NT2/D1 (cell line): Measurements from ENCODE around the gene RPP40.
A peak's percentile ranks its signal among the peaks of the same experiment; 100 is the strongest.

Experiments
- DNase-seq: peaks from one replicate; pipeline ENCODE4 v3.0.0-alpha.2; 2011; ENCODE audit warnings: low read depth, low spot score
- H3K27me3 ChIP-seq: 2 replicates; pipeline ENCODE4 v1.6.0; 2011; ENCODE audit warnings: mild to moderate bottlenecking; ENCODE audit not compliant: insufficient read length, insufficient read depth
- H3K36me3 ChIP-seq: 2 replicates; pipeline ENCODE4 v1.6.1; 2011; ENCODE audit warnings: mild to moderate bottlenecking, low read length, mixed read lengths; ENCODE audit not compliant: insufficient read depth, insufficient read length
- H3K4me1 ChIP-seq: 2 replicates; pipeline ENCODE4 v1.5.1; 2011; ENCODE audit not compliant: insufficient read depth, insufficient read length
- H3K4me3 ChIP-seq: 2 replicates; pipeline ENCODE4 v1.5.1; 2011; ENCODE audit warnings: low read depth; ENCODE audit not compliant: insufficient read length
- H3K9ac ChIP-seq: 2 replicates; pipeline ENCODE4 v1.6.0; 2011; ENCODE audit warnings: low read depth; ENCODE audit not compliant: insufficient read length
- H3K9me3 ChIP-seq: 2 replicates; pipeline ENCODE4 v1.5.1; 2011; ENCODE audit warnings: mild to moderate bottlenecking, low read length; ENCODE audit not compliant: insufficient read depth
- SUZ12 ChIP-seq: IDR thresholded peaks from 2 replicates; pipeline ENCODE4 v1.6.1; 2011; ENCODE audit not compliant: insufficient read length, insufficient read depth; ENCODE audit errors: extremely low read depth
- YY1 ChIP-seq: IDR thresholded peaks from 2 replicates; pipeline ENCODE4 v1.6.1; 2011; ENCODE audit not compliant: insufficient read length, insufficient read depth
- ZNF274 ChIP-seq: IDR thresholded peaks from 2 replicates; pipeline ENCODE4 v1.6.1; 2011; ENCODE audit warnings: mild to moderate bottlenecking, low read depth, low read length

The RPP40 gene

GRCh38 chr6:4975506-4975905, 28.3 kb downstream of the RPP40 start:
- TF ChIP-seq ZNF274: no peak
- no peak for TF ChIP-seq YY1
- TF ChIP-seq SUZ12: no peak
- no peak overlapping the region for H3K9ac ChIP-seq
- no peak overlapping the region for H3K4me3 ChIP-seq
- H3K4me1 ChIP-seq: no peaks in the 10 kb centered on the region
- peaks cover 12% of the 10 kb centered on the region; the same call in 1 of the 2 replicates for H3K9me3 ChIP-seq
- DNase-seq: no peak
- no peaks in the 10 kb centered on the region for H3K36me3 ChIP-seq
- no peaks in the 10 kb centered on the region for H3K27me3 ChIP-seq

DNA sequence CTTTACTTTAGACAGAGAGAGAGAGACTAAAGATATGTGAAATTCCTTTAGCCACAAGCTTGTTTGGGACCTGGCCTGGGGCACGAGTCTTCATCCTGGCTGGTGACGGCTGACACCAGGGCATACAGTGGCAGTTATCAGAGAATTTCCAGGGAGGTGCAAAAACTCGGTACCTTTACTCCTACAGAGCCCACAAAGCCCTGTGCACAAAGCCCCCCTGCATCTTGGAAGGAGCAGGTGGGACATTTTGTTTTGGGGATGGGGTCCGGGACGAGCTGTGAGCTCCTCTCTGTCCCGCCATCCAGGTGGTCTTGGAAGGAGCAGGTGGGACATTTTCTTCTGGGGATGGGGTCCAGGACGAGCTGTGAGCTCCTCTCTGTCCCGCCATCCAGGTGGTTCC, 28.9 kb downstream of the RPP40 start:
- H3K27me3 ChIP-seq: no peaks in the 10 kb centered on the region
- H3K36me3 ChIP-seq: no peaks in the 10 kb centered on the region
- H3K4me1 ChIP-seq: no peaks in the 10 kb centered on the region
- peaks cover 12% of the 10 kb centered on the region; the same call in 1 of the 2 replicates for H3K9me3 ChIP-seq
- H3K9ac ChIP-seq: no peak overlapping the region
- DNase-seq: no peak
- TF ChIP-seq YY1: no peak
- no peak for TF ChIP-seq ZNF274
- TF ChIP-seq SUZ12: no peak
- H3K4me3 ChIP-seq: no peak overlapping the region

DNA sequence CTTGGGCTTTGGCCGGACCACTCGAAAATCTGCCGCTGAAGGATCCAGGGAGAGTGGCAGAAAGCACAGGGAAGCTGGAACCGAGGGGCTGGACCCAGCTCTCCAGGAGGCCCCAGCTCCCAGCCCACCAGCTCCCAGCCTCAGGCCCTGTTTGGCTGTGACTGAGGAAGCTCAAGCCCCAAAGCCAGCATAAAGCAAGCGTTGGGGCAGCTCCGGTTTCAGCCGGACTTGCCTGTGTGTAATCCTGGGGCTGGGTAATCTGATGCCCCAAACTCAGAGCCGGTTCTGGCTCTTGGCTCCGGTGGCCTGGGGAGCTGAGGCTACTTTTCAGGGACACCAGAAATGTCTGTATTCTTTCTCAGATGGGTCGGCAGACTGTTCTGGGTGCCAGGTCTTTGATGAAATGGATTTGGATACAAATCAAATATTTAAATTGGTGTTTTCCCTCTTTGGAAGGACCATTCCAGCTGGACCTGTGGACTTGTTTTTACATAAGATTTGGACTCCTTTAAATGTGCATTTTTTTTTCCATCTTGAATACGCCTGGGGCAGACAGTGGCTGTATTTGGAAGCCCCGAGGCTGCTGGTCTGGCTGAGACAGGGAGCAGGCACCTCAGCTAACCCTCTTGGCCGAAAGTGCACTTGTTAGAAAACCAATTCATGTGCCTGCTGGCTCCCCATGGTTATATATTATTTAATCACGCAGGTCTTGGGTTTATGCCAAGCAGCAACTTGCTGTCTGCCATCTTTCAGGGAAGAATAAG, 29.7 kb downstream of the RPP40 start:
- TF ChIP-seq SUZ12 (no peak), ZNF274 (no peak), YY1 (no peak)
- no peak overlapping the region for H3K4me3 ChIP-seq
- H3K27me3 ChIP-seq: no peaks in the 10 kb centered on the region
- DNase-seq: no peak
- peaks cover 6% of the 10 kb centered on the region; the same call in 1 of the 2 replicates for H3K9me3 ChIP-seq
- peak overlapping the region; percentile 42 for H3K9ac ChIP-seq
- no peaks in the 10 kb centered on the region for H3K36me3 ChIP-seq
- H3K4me1 ChIP-seq: no peaks in the 10 kb centered on the region

- DNase-seq: no peak
- Histone ChIP-seq H3K9me3 (no peaks in the 10 kb centered on the region), H3K9ac (no peak overlapping the region), H3K4me1 (no peaks in the 10 kb centered on the region), H3K4me3 (no peak overlapping the region), H3K27me3 (no peaks in the 10 kb centered on the region), H3K36me3 (no peaks in the 10 kb centered on the region)
- TF ChIP-seq YY1 (no peak), SUZ12 (no peak), ZNF274 (no peak)
These were observed 30.4 kb downstream of the RPP40 start for GRCh38 chr6:4973415-4973814.

DNA sequence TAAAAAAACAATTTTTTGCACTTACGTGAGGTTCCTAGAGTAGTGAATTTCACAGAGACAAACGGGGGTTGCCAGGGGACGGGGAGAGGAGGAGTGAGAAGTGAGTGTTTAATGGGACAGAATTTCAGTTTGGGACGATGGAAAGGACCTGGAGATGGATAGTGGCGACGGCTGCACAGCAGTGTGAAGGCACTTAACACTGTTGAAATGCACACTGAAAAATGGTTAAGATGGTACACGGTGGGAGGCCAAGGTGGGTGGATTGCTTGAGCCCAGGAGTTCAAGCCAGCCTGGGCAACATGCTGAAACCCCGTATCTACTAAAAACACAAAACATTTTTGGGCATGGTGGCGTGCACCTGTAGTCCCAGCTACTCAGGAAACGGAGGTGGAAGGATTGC, 31.4 kb downstream of the RPP40 start:
- no peak for DNase-seq
- TF ChIP-seq ZNF274 (no peak), YY1 (no peak), SUZ12 (no peak)

GRCh38 chr6:4971851-4972250, 32.0 kb downstream of the RPP40 start:
- Histone ChIP-seq H3K4me1 (no peaks in the 10 kb centered on the region), H3K27me3 (no peaks in the 10 kb centered on the region), H3K36me3 (no peaks in the 10 kb centered on the region), H3K9me3 (no peaks in the 10 kb centered on the region), H3K9ac (no peak overlapping the region), H3K4me3 (no peak overlapping the region)
- TF ChIP-seq YY1: no peak
- no peak for TF ChIP-seq SUZ12
- no peak for TF ChIP-seq ZNF274
- DNase-seq: no peak

More for the DNA sequence above, 31.4 kb downstream of the RPP40 start:
- Histone ChIP-seq H3K4me1 (no peaks in the 10 kb centered on the region), H3K27me3 (no peaks in the 10 kb centered on the region), H3K9ac (no peak overlapping the region), H3K9me3 (no peaks in the 10 kb centered on the region), H3K36me3 (no peaks in the 10 kb centered on the region), H3K4me3 (no peak overlapping the region)

- Histone ChIP-seq H3K27me3 (no peaks in the 10 kb centered on the region), H3K9ac (no peak overlapping the region), H3K36me3 (no peaks in the 10 kb centered on the region), H3K4me1 (peaks cover 2% of the 10 kb centered on the region), H3K4me3 (no peak overlapping the region), H3K9me3 (no peaks in the 10 kb centered on the region)
- DNase-seq: no peak
- no peak for TF ChIP-seq YY1
- TF ChIP-seq ZNF274: no peak
- no peak for TF ChIP-seq SUZ12
These were observed 33.0 kb downstream of the RPP40 start for GRCh38 chr6:4970739-4971395.
